Sigmoid colon (tissue), 7 donors: ENCODE measurements around the gene CCS. TPM values are rescaled to one million over a fixed set of nuclear protein-coding genes. Genes with fewer than 3 reads are reported as not detected.
"Not testable (repeated sequence)": the region's sequence is repeated elsewhere in the genome, so short reads cannot be mapped to it uniquely, and the experiment has no call there.

Experiments
- DNase-seq: peaks from one replicate; pipeline ENCODE4 v3.0.0-alpha.2; 2019
- H3K27ac ChIP-seq, 4 donors: fragments of 200-600 bp; sonication (generic); one replicate each; pipeline ENCODE4 v1.5.1; 2016 to 2019; ENCODE audit warnings: mild to moderate bottlenecking in 1 of 4
- H3K27me3 ChIP-seq, 3 donors: fragments of 200-600 bp; sonication (generic); one replicate each; pipeline ENCODE4 v1.5.1; 2019; ENCODE audit warnings: mild to moderate bottlenecking in 1 of 3
- H3K36me3 ChIP-seq, 4 donors: fragments of 200-600 bp; sonication (generic); one replicate each; pipeline ENCODE4 v1.5.1; 2016 to 2019
- H3K4me1 ChIP-seq, 4 donors: fragments of 200-600 bp; sonication (generic); one replicate each; pipeline ENCODE4 v1.5.1; 2017 to 2019
- H3K4me3 ChIP-seq, 4 donors: fragments of 200-600 bp; sonication (generic); one replicate each; pipeline ENCODE4 v1.5.1; 2017 to 2019; ENCODE audit warnings: mild to moderate bottlenecking in 2 of 4, moderate library complexity in 1 of 4
- H3K9me3 ChIP-seq, 4 donors: fragments of 200-600 bp in 3 of 4; sonication (generic) in 3 of 4; one replicate each; pipeline versions ENCODE4 v1.5.1 to v1.6.1; 2013 to 2019
- EP300 ChIP-seq, 4 donors: sonication (generic); formaldehyde crosslinking; IDR thresholded peaks; one replicate each; pipeline ENCODE4 v1.6.1; 2017; ENCODE audit warnings: antibody characterized with exemption in 4 of 4
- POLR2A ChIP-seq, 2 donors: fragments of 450-650 bp; IDR thresholded peaks; one replicate each; pipeline ENCODE4 v1.6.1; 2016; ENCODE audit warnings: antibody characterized with exemption in 2 of 2, mild to moderate bottlenecking in 2 of 2, moderate library complexity in 2 of 2
- POLR2AphosphoS5 ChIP-seq, 4 donors: sonication (generic); formaldehyde crosslinking; IDR thresholded peaks; one replicate each; pipeline ENCODE4 v1.6.1; 2017; ENCODE audit warnings: antibody characterized with exemption in 4 of 4
- WGBS, 2 donors: extraction: QIAGEN DNeasy Blood & Tissue Kit; methylation state at CpG; one replicate each; pipeline ENCODE4 v1.1.7; 2013; 5-methylcytosine and 5-hydroxymethylcytosine counted together
- intact Hi-C: fragments of 100-400 bp; cut with DNase I; formaldehyde crosslinking; loops from one replicate; pipeline ENCODE4 v1.15.1; 2023
- polyA plus RNA-seq, 3 donors: library from polyadenylated mRNA; stranded (reverse); fragments of 200-250 nt; gene quantifications; one replicate each; pipeline ENCODE4 v1.2.3, GENCODE V29; 2013
- total RNA-seq, 4 donors: library from RNA; depleted of rRNA; stranded (reverse); fragments of >200 nt; gene quantifications; one replicate each; pipeline ENCODE4 v1.1.0, GENCODE V29; 2016
- TF ChIP-seq, protein P1 (sequence below), 4 experiments: fragments of 450-650 bp in 3 of 4; fragments of 200-600 bp in 1 of 4; IDR thresholded peaks; one replicate each; pipeline ENCODE4 v1.5.1; 2016 to 2019; ENCODE audit warnings: antibody characterized with exemption in 4 of 4, mild to moderate bottlenecking in 3 of 4, moderate library complexity in 2 of 4
- donor health status: healthy with polysubstance abuse.
- donor health status: Bipolar disorder and iron deficiency.
- donor health status: healthy.

Gene CCS
- total and polyA plus RNA-seq, 7 donors, result 26.0 to 48.8 (median 40.6) TPM

DNA sequence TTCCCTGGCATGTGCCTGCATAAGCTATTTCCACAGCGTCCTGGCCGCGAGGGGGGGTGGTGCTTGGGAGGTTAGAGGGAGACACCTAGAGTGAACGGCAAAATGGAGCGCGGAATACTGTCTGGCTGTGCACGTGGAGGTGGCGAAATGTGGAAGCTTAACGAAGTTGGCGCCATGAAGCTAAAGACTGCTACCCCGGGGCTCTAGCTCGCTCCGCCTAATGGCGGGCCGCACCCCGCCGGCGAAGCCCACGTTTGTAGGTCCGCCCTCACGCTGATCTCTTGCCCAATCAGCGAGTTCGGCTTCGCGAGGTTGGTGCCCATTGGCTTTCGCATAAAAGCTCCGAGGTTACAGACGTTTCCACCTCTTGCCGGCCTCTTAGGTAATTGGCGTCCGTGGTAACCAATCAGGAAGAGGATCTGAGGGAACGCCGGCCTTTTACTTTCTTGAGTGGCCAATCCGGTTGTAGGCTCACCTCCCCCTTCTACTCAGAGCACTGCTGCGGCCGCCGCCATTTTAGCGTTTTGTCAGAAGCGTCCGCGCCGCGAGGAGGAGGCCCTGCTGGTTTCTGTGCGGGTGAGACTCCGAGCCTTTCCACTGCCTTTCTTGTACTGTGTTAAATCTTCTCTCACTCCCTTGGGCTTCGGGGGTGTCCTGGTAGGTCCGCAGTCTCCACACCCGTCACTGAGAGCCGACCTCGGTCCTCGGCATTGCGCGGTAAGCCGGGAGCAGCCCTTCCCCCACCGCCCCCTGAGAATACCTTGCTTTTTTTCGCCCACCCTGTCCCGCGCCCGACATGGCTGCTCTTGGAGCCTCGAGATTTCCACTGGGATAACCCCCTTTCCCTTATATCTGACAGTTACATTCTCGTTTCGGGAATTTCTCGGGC is 45.4 kb downstream of the CCS start, which contains the start of gene RBM4:
Gene RBM4 (plus strand): TSS at position 527 of the 889 bp plus-strand sequence. CDS start 1,009 bp downstream, outside the sequence.
- peaks cover 2 to 38% (median 10%) of the 10 kb centered on the region in 4 donors for H3K36me3 ChIP-seq
- 0% methylated on average over 63 of the region's 63 CpGs for WGBS, 2 donors
- H3K9me3 ChIP-seq, result no peaks in the 10 kb centered on the region
- peak; percentile 100 for DNase-seq
- intact Hi-C loops, result loop anchor here (2.0 kb wide), 2 partner anchors 20 to 40 kb away; no protein-coding TSS in a partner anchor
- TF ChIP-seq POLR2AphosphoS5 (IDR thresholded peaks at IDR 0.05) (peak; percentile 94 to 98 (median 97)), EP300 (IDR thresholded peaks at IDR 0.05) (no peak), POLR2A (IDR thresholded peaks at IDR 0.05) (peak; percentile 89 to 93)
- TF ChIP-seq, protein P1, sequence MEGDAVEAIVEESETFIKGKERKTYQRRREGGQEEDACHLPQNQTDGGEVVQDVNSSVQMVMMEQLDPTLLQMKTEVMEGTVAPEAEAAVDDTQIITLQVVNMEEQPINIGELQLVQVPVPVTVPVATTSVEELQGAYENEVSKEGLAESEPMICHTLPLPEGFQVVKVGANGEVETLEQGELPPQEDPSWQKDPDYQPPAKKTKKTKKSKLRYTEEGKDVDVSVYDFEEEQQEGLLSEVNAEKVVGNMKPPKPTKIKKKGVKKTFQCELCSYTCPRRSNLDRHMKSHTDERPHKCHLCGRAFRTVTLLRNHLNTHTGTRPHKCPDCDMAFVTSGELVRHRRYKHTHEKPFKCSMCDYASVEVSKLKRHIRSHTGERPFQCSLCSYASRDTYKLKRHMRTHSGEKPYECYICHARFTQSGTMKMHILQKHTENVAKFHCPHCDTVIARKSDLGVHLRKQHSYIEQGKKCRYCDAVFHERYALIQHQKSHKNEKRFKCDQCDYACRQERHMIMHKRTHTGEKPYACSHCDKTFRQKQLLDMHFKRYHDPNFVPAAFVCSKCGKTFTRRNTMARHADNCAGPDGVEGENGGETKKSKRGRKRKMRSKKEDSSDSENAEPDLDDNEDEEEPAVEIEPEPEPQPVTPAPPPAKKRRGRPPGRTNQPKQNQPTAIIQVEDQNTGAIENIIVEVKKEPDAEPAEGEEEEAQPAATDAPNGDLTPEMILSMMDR (IDR thresholded peaks at IDR 0.05), result no peak
- H3K4me1 ChIP-seq, result peaks cover 0 to 71% (median 59%) of the 10 kb centered on the region in 4 donors
- H3K27ac ChIP-seq, result peak within 1 kb of the TSS; percentile 89 to 92 (median 92)
- H3K4me3 ChIP-seq, result peak within 1 kb of the TSS; percentile 58 to 77 (median 74)
- no peaks in the 10 kb centered on the region for H3K27me3 ChIP-seq

DNA sequence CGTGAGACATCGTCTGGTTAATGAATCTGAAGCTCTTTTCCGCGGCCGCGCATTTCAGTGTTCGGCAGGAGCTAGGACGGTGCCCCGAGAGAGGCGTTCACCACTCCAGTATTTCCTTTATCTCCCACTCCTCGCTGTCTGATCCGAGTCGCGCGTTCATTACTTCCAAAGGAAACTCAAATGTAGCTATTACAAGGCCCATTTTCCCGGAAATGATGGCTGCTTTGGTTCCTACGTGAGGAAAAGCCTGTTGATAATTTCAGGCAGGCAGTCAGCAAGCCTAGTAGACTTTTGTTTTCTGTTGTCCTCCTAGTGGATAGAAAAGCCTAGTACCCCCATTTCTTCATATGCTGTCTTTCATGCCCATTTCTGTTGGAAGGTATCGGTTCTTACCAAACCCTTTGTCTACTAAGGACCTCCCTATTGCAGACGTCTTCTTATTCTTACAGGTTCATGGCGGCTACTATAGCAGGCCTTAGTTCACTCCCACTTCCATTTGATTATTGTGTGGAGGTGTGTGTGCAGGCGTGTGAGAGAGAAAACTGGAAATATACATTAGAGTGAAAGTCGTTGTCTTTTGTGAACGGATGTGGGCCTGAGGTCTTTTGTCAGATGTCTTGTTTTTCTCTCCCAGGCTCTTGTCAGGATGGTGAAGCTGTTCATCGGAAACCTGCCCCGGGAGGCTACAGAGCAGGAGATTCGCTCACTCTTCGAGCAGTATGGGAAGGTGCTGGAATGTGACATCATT is 46.3 kb downstream of the CCS start:
- no peaks in the 10 kb centered on the region for H3K27me3 ChIP-seq
- H3K27ac ChIP-seq, result peak overlapping the region; percentile 89 to 92 (median 92)
- TF ChIP-seq POLR2AphosphoS5 (IDR thresholded peaks at IDR 0.05) (no peak), POLR2A (IDR thresholded peaks at IDR 0.05) (no peak), EP300 (IDR thresholded peaks at IDR 0.05) (no peak)
- TF ChIP-seq, protein P1 (IDR thresholded peaks at IDR 0.05), result no peak
- no peaks in the 10 kb centered on the region for H3K9me3 ChIP-seq
- 6% methylated on average over 27 of the region's 27 CpGs for WGBS, 2 donors
- intact Hi-C loops, result loop anchor here (2.0 kb wide), 2 partner anchors 20 to 40 kb away; no protein-coding TSS in a partner anchor
- peaks cover 0 to 76% (median 67%) of the 10 kb centered on the region in 4 donors for H3K4me1 ChIP-seq
- H3K36me3 ChIP-seq, result peaks cover 8 to 45% (median 18%) of the 10 kb centered on the region in 4 donors
- peak overlapping the region; percentile 58 to 77 (median 74) for H3K4me3 ChIP-seq
- peak; percentile 70 for DNase-seq

DNA sequence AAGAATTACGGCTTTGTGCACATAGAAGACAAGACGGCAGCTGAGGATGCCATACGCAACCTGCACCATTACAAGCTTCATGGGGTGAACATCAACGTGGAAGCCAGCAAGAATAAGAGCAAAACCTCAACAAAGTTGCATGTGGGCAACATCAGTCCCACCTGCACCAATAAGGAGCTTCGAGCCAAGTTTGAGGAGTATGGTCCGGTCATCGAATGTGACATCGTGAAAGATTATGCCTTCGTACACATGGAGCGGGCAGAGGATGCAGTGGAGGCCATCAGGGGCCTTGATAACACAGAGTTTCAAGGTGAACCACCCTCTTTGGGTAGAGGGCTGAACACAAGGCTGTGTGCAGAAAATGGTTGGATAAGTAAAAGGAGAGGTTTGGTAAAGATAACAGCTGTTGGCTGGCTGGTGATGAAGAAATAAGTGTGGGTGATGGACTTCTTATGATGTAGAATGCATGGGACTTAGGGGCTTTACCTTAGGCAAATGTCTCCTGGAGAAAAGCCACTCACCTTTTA is 46.9 kb downstream of the CCS start:
- not testable (repeated sequence) for H3K27me3 ChIP-seq, H3K9me3 ChIP-seq, DNase-seq
- WGBS, 2 donors, result 65 to 75% methylated on average over 9 of the region's 10 CpGs
- peak overlapping the region in 3 of 4 donors; percentile 58 to 77 (median 73) for H3K4me3 ChIP-seq
- H3K27ac ChIP-seq, result peak overlapping the region; percentile 89 to 92 (median 92)
- intact Hi-C loops, result loop anchor here (2.0 kb wide), 2 partner anchors 21 to 39 kb away; no protein-coding TSS in a partner anchor
- H3K4me1 ChIP-seq, result peaks cover 0 to 82% (median 73%) of the 10 kb centered on the region in 4 donors
- peaks cover 14 to 51% (median 22%) of the 10 kb centered on the region in 4 donors for H3K36me3 ChIP-seq

DNA sequence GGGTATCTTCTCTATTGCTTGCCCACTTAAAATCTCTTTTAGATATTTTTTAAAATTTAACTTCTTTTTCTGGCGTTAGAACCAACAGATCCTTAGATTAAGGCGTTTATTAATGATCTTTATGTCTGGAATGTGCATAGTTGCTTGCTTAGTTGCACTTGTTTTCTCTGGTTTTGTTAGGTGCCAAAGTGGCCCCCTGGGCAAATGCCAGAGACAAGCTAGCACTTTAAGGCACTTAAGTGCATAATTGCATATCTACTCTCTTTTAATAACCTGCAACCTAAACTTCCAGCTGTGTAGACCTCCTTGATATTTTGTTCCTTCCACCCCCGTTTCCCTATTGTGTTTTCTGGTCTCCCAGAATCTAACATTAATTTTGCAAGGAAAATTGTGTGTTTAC is 48.8 kb downstream of the CCS start:
- no peaks in the 10 kb centered on the region for H3K9me3 ChIP-seq
- peaks cover 20 to 71% (median 31%) of the 10 kb centered on the region in 4 donors for H3K36me3 ChIP-seq
- intact Hi-C loops, result no loop called here
- H3K4me1 ChIP-seq, result peaks cover 0 to 91% (median 87%) of the 10 kb centered on the region in 4 donors
- H3K27ac ChIP-seq, result peak overlapping the region in 3 of 4 donors; percentile 5 to 92 (median 92)
- peak overlapping the region in 3 of 4 donors; percentile 4 to 77 (median 73) for H3K4me3 ChIP-seq
- no peaks in the 10 kb centered on the region for H3K27me3 ChIP-seq
- 25 to 42% methylated on average over 3 of the region's 3 CpGs for WGBS, 2 donors
- DNase-seq, result no peak
- TF ChIP-seq EP300 (IDR thresholded peaks at IDR 0.05) (no peak), POLR2A (IDR thresholded peaks at IDR 0.05) (no peak), POLR2AphosphoS5 (IDR thresholded peaks at IDR 0.05) (no peak)
- TF ChIP-seq, protein P1 (IDR thresholded peaks at IDR 0.05), result no peak
